Myocyte (in vitro differentiated cells): ENCODE results near the gene PRR27. TPM values are rescaled to one million over a fixed set of nuclear protein-coding genes. Genes with fewer than 3 reads are reported as not detected.
"Not testable (repeated sequence)": the region's sequence is repeated elsewhere in the genome, so short reads cannot be mapped to it uniquely, and the experiment has no call there.

ENCODE experiments used
- DNase-seq: peaks from one replicate; pipeline ENCODE4 v3.0.0-alpha.2; 2012; ENCODE audit warnings: low read depth
- total RNA-seq: library from RNA; depleted of rRNA; stranded (reverse); fragments of >200 nt; gene quantifications from 2 replicates; pipeline ENCODE4 v1.2.3, GENCODE V29; 2014

PRR27 gene
- total RNA-seq, 1 donor from 2014 or later: not detected

DNA sequence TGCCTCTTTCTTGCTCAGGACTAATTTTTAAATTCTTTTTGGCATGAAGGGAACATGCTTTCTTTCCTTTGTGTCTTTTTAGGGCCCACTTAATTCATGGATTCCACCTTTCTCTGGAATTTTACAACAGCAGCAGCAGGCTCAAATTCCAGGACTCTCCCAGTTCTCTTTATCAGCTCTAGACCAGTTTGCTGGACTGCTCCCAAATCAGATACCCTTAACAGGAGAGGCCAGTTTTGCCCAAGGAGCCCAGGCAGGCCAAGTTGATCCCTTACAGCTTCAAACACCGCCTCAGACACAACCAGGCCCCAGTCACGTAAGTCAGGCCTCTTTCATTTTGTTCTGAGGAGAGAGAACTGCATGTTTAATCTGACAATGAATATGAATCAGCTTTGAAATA is 43.8 kb downstream of the PRR27 start:
- DNase-seq: no peak

DNA sequence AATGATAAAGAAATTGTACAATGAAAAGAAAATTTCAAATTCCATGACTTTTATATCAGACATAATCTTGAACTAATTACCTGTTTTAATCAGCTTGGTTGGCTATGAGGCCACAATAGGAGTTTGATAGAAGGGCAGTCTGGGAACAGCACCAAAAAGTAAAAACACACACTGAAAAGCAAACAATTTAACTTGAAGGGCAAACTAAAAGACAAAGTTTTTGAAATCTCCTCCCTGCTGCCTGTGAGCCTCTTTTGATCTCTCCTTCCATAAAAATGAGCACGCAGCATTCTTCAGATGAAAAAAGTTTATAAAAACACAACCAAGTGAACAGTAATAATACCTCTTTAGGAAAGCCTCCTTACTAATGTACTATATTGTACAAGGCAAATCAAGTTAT is 49.6 kb downstream of the PRR27 start:
- DNase-seq: no peak

- DNase-seq: not testable (repeated sequence)
Observed at GRCh38 chr4:70212752-70213151, 58.7 kb downstream of the PRR27 start.

Other genes starting within 250 kb of the PRR27 start
- not detected in 2 replicates for gene CSN1S1, start 223.2 kb upstream of the PRR27 start, total RNA-seq
- not detected in 2 replicates for gene CSN2, start 188.5 kb upstream of the PRR27 start, total RNA-seq
- gene STATH, start 158.3 kb upstream of the PRR27 start, total RNA-seq: not detected in 2 replicates
- gene HTN3, start 125.8 kb upstream of the PRR27 start, total RNA-seq: not detected in 2 replicates
- not detected in 2 replicates for gene HTN1, start 103.8 kb upstream of the PRR27 start, total RNA-seq
- gene ODAM, start 41.5 kb downstream of the PRR27 start, total RNA-seq: not detected in 2 replicates
- gene FDCSP, start 71.9 kb downstream of the PRR27 start, total RNA-seq: not detected in 2 replicates
- gene CSN3, start 88.4 kb downstream of the PRR27 start, total RNA-seq: not detected in 2 replicates
- not detected in 2 replicates for gene CABS1, start 180.7 kb downstream of the PRR27 start, total RNA-seq
- gene SMR3A, start 206.5 kb downstream of the PRR27 start, total RNA-seq: not detected in 2 replicates
- gene SMR3B, start 228.9 kb downstream of the PRR27 start, total RNA-seq: not detected in 2 replicates
- gene OPRPN, start 243.7 kb downstream of the PRR27 start, total RNA-seq: not detected in 2 replicates